ENCODE data around the gene RSPRY1. TPM values are rescaled to one million over a fixed set of nuclear protein-coding genes. Genes with fewer than 3 reads are reported as not detected.

Gene RSPRY1
- total RNA-seq, 1 donor from 2014 or later = 34.8 TPM

GRCh38 chr16:57152096-57153093 is 33.7 kb upstream of the RSPRY1 start:
- intact Hi-C loops (cut with micrococcal nuclease) = no loop called here

GRCh38 chr16:57153841-57154240 is 32.3 kb upstream of the RSPRY1 start:
- intact Hi-C loops (cut with micrococcal nuclease) = no loop called here

GRCh38 chr16:57155702-57156350 is 30.3 kb upstream of the RSPRY1 start:
- intact Hi-C loops (cut with micrococcal nuclease) = no loop called here

- intact Hi-C loops (cut with micrococcal nuclease) = no loop called here
Observed at GRCh38 chr16:57156351-57156703, 29.8 kb upstream of the RSPRY1 start.

GRCh38 chr16:57157533-57157932 is 28.6 kb upstream of the RSPRY1 start:
- intact Hi-C loops (cut with micrococcal nuclease) = no loop called here

- intact Hi-C loops (cut with micrococcal nuclease) = no loop called here
Observed at GRCh38 chr16:57159447-57159846, 26.7 kb upstream of the RSPRY1 start.

GRCh38 chr16:57163842-57164241 is 22.3 kb upstream of the RSPRY1 start:
- intact Hi-C loops (cut with micrococcal nuclease) = no loop called here

GRCh38 chr16:57165483-57165882 is 20.6 kb upstream of the RSPRY1 start:
- intact Hi-C loops (cut with micrococcal nuclease) = no loop called here

GRCh38 chr16:57165938-57166337 is 20.2 kb upstream of the RSPRY1 start:
- intact Hi-C loops (cut with micrococcal nuclease) = no loop called here

- intact Hi-C loops (cut with micrococcal nuclease) = no loop called here
Observed at GRCh38 chr16:57166451-57166850, 19.7 kb upstream of the RSPRY1 start.

- intact Hi-C loops (cut with micrococcal nuclease) = no loop called here
Observed at GRCh38 chr16:57166951-57167350, 19.2 kb upstream of the RSPRY1 start.

GRCh38 chr16:57167538-57167937 is 18.6 kb upstream of the RSPRY1 start:
- intact Hi-C loops (cut with micrococcal nuclease) = no loop called here

GRCh38 chr16:57167953-57168352 is 18.2 kb upstream of the RSPRY1 start:
- intact Hi-C loops (cut with micrococcal nuclease) = loop anchor here (1.0 to 2.0 kb wide), 3 partner anchors 75 to 204 kb away; partner anchors contain the start of gene CPNE2

GRCh38 chr16:57169327-57169726 is 16.8 kb upstream of the RSPRY1 start:
- intact Hi-C loops (cut with micrococcal nuclease) = loop anchor here (2.0 kb wide), 1 partner anchor 77 kb away; the partner anchor contains the start of gene CPNE2

- intact Hi-C loops (cut with micrococcal nuclease) = no loop called here
Observed at GRCh38 chr16:57172721-57173290, 13.3 kb upstream of the RSPRY1 start.

GRCh38 chr16:57175896-57176295 is 10.2 kb upstream of the RSPRY1 start:
- intact Hi-C loops (cut with micrococcal nuclease) = no loop called here

- intact Hi-C loops (cut with micrococcal nuclease) = no loop called here
Observed at GRCh38 chr16:57178196-57178595, 7.9 kb upstream of the RSPRY1 start.

GRCh38 chr16:57178793-57179212 is 7.3 kb upstream of the RSPRY1 start:
- intact Hi-C loops (cut with micrococcal nuclease) = no loop called here

- intact Hi-C loops (cut with micrococcal nuclease) = no loop called here
Observed at GRCh38 chr16:57179215-57179828, 6.8 kb upstream of the RSPRY1 start.

GRCh38 chr16:57184113-57184512 is 2.0 kb upstream of the RSPRY1 start:
- intact Hi-C loops (cut with micrococcal nuclease) = no loop called here

GRCh38 chr16:57184887-57185445 is 1.2 kb upstream of the RSPRY1 start:
- intact Hi-C loops (cut with micrococcal nuclease) = loop anchor here (5.0 kb wide), 2 partner anchors 103 to 232 kb away; no protein-coding TSS in a partner anchor

Data from T-helper 2 cell treated with Interferon-gamma antibody and Interleukin-4, amounts not matched to agents 100 ng/mL and 5 ng/mL, for 36 hours (primary cell).